GM13977 (cell line): Measurements from ENCODE around the gene IGSF6.
A peak's percentile ranks its signal among the peaks of the same experiment; 100 is the strongest.

Experiments used
- DNase-seq: peaks from one replicate; pipeline ENCODE4 v3.0.0; 2012; ENCODE audit warnings: low spot score
- CTCF ChIP-seq: IDR thresholded peaks from 2 replicates; pipeline ENCODE4 v1.5.1; 2012; ENCODE audit warnings: mild to moderate bottlenecking, control low read depth; ENCODE audit not compliant: insufficient read depth; ENCODE audit errors: extremely low read depth, missing control alignments
- in situ Hi-C: fragments of 300-500 bp; cut with MboI; formaldehyde crosslinking; loops from one replicate; pipeline ENCODE4 v1.12.0; 2022; ENCODE audit warnings: low sequenced_read_pairs, low pct_unique_long_range_greater_than_20kb, mixed read lengths, inconsistent platforms; ENCODE audit not compliant: unreplicated experiment

IGSF6 gene

DNA sequence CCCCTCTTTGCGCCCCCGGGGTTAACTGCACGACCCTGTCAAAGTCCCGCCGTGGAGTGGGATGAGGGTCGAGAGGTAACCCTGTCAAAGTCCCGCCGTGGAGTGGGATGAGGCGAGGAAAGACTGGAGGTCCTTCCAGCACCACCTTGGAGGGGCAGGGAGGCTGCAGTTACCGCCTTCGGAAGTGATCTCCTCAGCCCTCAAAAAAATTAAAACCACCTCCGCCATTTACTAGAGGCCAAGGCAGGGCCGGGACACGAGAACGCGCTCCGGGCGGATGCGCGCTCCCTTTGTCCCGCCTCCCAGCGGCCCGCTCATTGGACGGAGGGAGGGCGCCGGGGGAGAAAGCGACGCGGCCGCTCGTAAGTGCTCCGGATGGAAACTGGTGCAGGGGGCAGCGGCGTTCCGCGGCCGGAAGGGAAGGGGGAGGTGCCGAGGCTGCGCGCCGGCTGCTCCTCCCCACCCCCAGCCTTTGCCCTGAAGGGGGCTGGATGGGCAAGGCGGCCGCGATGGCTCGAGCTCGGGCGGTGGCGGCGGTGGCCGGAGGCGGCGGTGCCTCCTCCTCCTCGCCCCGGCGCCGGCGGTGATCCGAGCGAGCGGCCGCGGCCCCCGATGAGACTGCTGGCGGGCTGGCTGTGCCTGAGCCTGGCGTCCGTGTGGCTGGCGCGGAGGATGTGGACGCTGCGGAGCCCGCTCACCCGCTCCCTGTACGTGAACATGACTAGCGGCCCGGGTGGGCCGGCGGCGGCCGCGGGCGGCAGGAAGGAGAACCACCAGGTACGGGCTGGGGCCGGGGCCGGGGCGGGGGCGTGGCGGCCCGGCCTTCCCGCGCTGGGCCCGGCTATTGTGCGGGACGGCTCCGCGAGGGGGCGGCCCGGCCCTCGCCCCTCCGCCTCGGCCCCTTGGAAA lies 53.0 kb downstream of the IGSF6 start, which contains the start of gene METTL9:
Gene METTL9, plus strand, starts transcription at position 456 of the 909 bp plus-strand sequence. Its CDS starts 157 bp downstream, at position 613.
- no peak for TF ChIP-seq CTCF
- peak; percentile 94 for DNase-seq
- in situ Hi-C loops = loop anchor here (10.0 kb wide), 1 partner anchor 55 kb away; the partner anchor contains the start of gene IGSF6

- in situ Hi-C loops = loop anchor here (10.0 kb wide), 1 partner anchor 56 kb away; the partner anchor contains the start of gene IGSF6
- TF ChIP-seq CTCF = no peak
- no peak for DNase-seq
These were observed 53.7 kb downstream of the IGSF6 start for GRCh38 chr16:21598701-21599121.

DNA sequence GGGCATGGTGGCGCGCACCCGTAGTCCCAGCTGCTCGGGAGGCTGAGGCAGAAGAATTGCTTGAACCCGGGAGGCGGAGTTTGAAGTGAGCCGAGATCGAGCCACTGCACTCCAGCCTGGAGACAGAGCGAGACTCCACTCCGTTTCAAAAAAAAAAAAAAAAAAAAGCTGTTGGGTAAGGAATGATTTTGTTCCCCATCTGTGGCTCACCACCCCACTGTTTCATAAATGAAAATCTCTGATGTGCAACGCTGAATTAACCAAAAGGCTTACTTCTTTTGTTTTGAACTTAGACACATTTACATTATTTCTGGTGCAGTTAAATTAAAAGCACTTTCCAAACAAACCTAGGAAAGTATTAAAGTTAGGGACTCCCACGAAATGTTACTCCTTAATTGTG lies 54.2 kb downstream of the IGSF6 start:
- in situ Hi-C loops = loop anchor here (10.0 kb wide), 1 partner anchor 57 kb away; the partner anchor contains the start of gene IGSF6
- TF ChIP-seq CTCF = no peak
- DNase-seq = no peak

- TF ChIP-seq CTCF = no peak
- DNase-seq = no peak
- in situ Hi-C loops = loop anchor here (10.0 kb wide), 1 partner anchor 57 kb away; the partner anchor contains the start of gene IGSF6
These were observed 54.8 kb downstream of the IGSF6 start for GRCh38 chr16:21597561-21598030.

DNA sequence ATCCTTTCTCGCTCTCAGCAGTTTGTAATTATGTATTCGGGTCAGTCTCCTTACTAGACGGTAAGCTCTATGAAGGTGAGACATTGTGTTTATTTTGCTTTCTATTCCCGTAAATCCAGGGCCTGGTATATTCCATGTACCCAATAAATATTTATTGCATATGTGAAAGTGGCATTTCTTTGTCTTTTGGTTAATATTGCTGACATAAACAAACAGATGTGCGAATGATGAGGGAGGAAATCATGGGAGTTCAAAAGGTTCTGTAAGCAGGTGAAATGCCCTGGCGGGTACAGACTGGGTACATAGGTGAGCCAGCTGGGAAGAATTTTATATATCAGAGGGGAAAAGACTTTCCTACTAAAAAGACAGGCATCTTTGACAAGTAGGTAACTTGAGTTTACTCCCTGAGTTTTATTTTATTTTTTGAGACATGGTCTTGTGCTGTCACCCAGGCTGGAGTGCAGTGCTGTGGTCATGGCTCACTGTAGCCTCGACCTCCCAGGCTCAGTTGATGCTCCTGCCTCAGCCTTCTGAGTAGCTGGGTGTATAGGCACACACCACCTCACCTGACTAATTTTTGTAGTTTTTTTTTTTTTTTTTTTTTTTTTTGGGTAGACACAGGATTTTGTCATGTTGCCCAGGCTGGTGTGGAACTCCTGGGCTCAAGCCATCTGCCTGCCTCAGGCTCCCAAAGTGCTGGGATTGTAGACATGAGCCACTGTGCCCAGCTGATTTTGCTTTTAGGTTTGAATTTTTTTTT lies 58.7 kb downstream of the IGSF6 start:
- TF ChIP-seq CTCF = no peak
- in situ Hi-C loops = loop anchor here (10.0 kb wide), 1 partner anchor 61 kb away; the partner anchor contains the start of gene IGSF6
- DNase-seq = no peak

DNA sequence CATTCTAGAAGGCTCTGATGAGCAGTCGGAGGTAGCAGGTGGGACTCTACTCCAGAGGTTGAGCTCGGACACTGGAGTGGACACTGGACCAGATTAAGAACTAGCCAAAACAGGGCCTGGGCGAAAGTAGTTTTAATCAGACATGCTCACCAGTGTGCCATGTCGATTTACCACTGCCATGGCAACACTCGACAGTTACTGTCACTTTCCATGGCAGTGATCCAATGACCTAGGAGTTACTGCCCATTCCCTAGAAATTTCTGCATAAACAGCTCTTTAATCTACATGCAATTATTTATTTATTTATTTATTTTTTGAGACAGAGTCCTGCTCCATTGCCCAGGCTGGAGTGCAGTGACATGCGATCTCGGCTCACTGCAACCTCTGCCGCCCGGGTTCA lies 60.2 kb downstream of the IGSF6 start:
- in situ Hi-C loops = loop anchor here (10.0 kb wide), 1 partner anchor 63 kb away; the partner anchor contains the start of gene IGSF6
- no peak for DNase-seq
- TF ChIP-seq CTCF = no peak
